Mucosa of descending colon (tissue), 3 donors: ENCODE data around the gene MICB. TPM values are rescaled to one million over a fixed set of nuclear protein-coding genes. Genes with fewer than 3 reads are reported as not detected.

Experiments
- ATAC-seq: fragments of 200-7000 bp; cut with Tn5 transposase; one replicate; pipeline ENCODE4 v1.9.1; 2020; ENCODE audit warnings: mild to moderate bottlenecking, moderate library complexity
- DNase-seq, 3 donors: peaks; one replicate each; pipeline ENCODE4 v3.0.0-alpha.2; 2020
- H3K36me3 ChIP-seq: fragments of 200-600 bp; one replicate; pipeline ENCODE4 v1.8.0; 2021; ENCODE audit warnings: low read depth, mild to moderate bottlenecking
- H3K4me1 ChIP-seq: fragments of 200-600 bp; one replicate; pipeline ENCODE4 v1.8.0; 2021; ENCODE audit warnings: low read depth, mild to moderate bottlenecking
- H3K4me3 ChIP-seq: fragments of 200-600 bp; one replicate; pipeline ENCODE4 v1.8.0; 2021; ENCODE audit warnings: mild to moderate bottlenecking
- H3K9me3 ChIP-seq: fragments of 200-600 bp; one replicate; pipeline ENCODE4 v1.8.0; 2021; ENCODE audit warnings: mild to moderate bottlenecking
- CTCF ChIP-seq: fragments of 200-600 bp; IDR thresholded peaks from one replicate; pipeline ENCODE4 v1.8.0; 2022; ENCODE audit warnings: antibody characterized with exemption, mild to moderate bottlenecking
- intact Hi-C, 2 donors: fragments of 100-400 bp; cut with DNase I in 1 of 2; cut with micrococcal nuclease in 1 of 2; formaldehyde crosslinking; loops; one replicate each; pipeline versions ENCODE4 v1.11.0 to v1.11.1; 2022; cut with DNase I, micrococcal nuclease
- total RNA-seq, 3 donors: library from RNA; stranded (reverse); fragmentation: NEBNext Ultra II Directional in 2 of 3; extraction: Animal tissue kit (Norgen Biotek cat#: 25700) in 2 of 3; gene quantifications; one replicate each; pipeline versions ENCODE4 v1.2.1 to v1.2.4, GENCODE V29; 2021 to 2023
- donor health status: DM: no; HTN: no; CAD: no; lungs with moderate emphysema.
- donor health status: DM: no; HTN: no; CAD: no.
- donor health status: DM: no; HTN: yes; CAD: no.

The MICB gene
- total RNA-seq, 3 donors from 2014 or later, result 1.3 to 4.1 (median 2.9) TPM

GRCh38 chr6:31543639-31544038, 45.7 kb downstream of the MICB start:
- Histone ChIP-seq H3K9me3 (no peaks in the 10 kb centered on the region), H3K36me3 (peaks cover 7% of the 10 kb centered on the region), H3K4me1 (peaks cover 32% of the 10 kb centered on the region), H3K4me3 (no peak overlapping the region)
- intact Hi-C loops, result no loop called here
- no peak for DNase-seq
- ATAC-seq, result no peak
- no peak for TF ChIP-seq CTCF

- TF ChIP-seq CTCF, result no peak
- Histone ChIP-seq H3K9me3 (no peaks in the 10 kb centered on the region), H3K36me3 (no peaks in the 10 kb centered on the region), H3K4me1 (peaks cover 25% of the 10 kb centered on the region), H3K4me3 (no peak overlapping the region)
- DNase-seq (no peak), ATAC-seq (no peak)
- intact Hi-C loops, result loop anchor here (5.0 kb wide), 2 partner anchors 48 to 53 kb away; partner anchors contain the start of gene NCR3 (in 1 of the 2)
These were observed 46.7 kb downstream of the MICB start for GRCh38 chr6:31544676-31545075.

- TF ChIP-seq CTCF, result no peak
- Histone ChIP-seq H3K36me3 (no peaks in the 10 kb centered on the region), H3K9me3 (no peaks in the 10 kb centered on the region), H3K4me3 (no peak overlapping the region), H3K4me1 (peaks cover 18% of the 10 kb centered on the region)
- DNase-seq (no peak), ATAC-seq (no peak)
- intact Hi-C loops, result loop anchor here (5.0 kb wide), 2 partner anchors 47 to 52 kb away; partner anchors contain the start of gene NCR3 (in 1 of the 2)
These were observed 47.3 kb downstream of the MICB start for GRCh38 chr6:31545291-31545690.

GRCh38 chr6:31546339-31546957, 48.5 kb downstream of the MICB start, which contains the start of gene ATP6V1G2:
TSS of gene ATP6V1G2 (minus strand) at chr6:31546608. CDS start at chr6:31546559, 49 bp downstream.
- Histone ChIP-seq H3K4me3 (peak within 1 kb of the TSS; percentile 6), H3K9me3 (no peaks in the 10 kb centered on the region), H3K4me1 (peaks cover 15% of the 10 kb centered on the region), H3K36me3 (no peaks in the 10 kb centered on the region)
- intact Hi-C loops, result loop anchor here (5.0 kb wide), 2 partner anchors 46 to 51 kb away; partner anchors contain the start of gene NCR3 (in 1 of the 2)
- peak; percentile 92 for TF ChIP-seq CTCF
- DNase-seq, result peak; percentile 91 to 95 (median 95)
- peak; percentile 76 for ATAC-seq

- Histone ChIP-seq H3K4me1 (peaks cover 15% of the 10 kb centered on the region), H3K4me3 (peak within 1 kb of the TSS; percentile 6), H3K36me3 (no peaks in the 10 kb centered on the region), H3K9me3 (no peaks in the 10 kb centered on the region)
- ATAC-seq (peak; percentile 96), DNase-seq (peak; percentile 93 to 96 (median 96))
- no peak for TF ChIP-seq CTCF
- intact Hi-C loops, result loop anchor here (5.0 kb wide), 2 partner anchors 45 to 50 kb away; partner anchors contain the start of gene NCR3 (in 1 of the 2)
These were observed 49.2 kb downstream of the MICB start, which contains the start of gene NFKBIL1 for GRCh38 chr6:31546958-31547726. TSS of gene NFKBIL1 (plus strand) at chr6:31547608. CDS start at chr6:31547695, 87 bp downstream.
